HG03045 (cell line): ENCODE results near the gene ANO10.
"Not testable (repeated sequence)": the region's sequence is repeated elsewhere in the genome, so short reads cannot be mapped to it uniquely, and the experiment has no call there.

ENCODE experiments used
- ATAC-seq: cut with Tn5 transposase; IDR thresholded peaks from one replicate; pipeline ENCODE4 v1.9.1; 2021; ENCODE audit warnings: mild to moderate bottlenecking, moderate library complexity; ENCODE audit not compliant: unreplicated experiment

The ANO10 gene

DNA sequence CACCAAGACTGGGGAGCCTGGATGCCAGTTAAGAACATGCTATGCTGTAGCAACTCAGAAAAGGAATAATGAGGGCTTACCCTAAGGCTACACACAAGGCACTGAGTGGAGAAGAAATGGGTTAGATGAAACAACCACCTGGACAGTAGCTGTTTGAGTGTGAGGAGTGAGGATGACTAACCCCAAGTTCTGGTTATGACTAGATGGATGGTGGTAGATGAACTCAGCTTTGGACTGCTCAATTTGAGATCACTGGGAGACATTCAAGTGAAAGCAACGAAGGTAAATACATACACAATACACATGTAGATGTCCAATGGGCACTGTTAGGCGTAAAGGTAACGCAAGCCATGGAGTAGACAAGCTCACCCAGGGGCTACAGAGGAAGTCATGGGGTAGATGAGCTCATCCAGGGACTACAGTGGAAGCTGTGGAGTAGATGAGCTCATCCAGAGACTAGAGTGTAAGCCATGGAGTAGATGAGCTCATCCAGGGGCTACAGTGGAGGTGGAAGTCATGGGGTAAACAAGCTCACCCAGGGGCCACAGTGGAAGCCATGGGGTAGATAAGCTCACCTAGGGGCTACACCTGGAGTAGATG is 98.3 kb downstream of the ANO10 start:
- peak; percentile 95 for ATAC-seq

DNA sequence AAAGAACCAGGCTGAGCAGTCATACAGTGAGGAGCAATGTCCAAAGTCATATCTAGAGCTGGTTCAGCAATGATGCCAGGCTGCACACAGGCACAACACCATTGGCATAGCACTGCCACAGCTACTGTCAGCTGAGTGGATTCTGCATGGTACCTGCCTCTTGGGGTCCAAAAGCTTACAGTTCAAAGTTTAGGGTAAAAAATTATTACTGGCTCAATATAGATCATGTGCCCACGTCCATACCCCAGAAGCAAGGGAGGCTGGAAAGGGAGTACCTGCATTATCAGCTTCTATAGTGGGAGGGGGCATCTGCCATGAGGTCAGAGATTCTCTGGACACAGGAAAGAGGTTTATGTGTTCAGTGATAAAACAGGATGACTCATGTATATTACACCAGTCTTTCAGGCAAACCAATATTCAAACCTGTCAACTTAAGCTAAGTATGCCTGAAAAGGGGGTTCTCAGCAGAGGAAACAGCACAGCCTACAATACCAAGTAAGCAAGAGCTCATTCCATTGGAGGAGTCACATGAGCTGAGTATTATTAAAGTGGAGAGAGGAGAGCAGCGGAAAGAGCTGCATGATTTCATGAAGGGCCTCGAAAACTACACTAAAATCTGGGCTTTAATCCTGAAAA is 99.0 kb downstream of the ANO10 start:
- no peak for ATAC-seq

DNA sequence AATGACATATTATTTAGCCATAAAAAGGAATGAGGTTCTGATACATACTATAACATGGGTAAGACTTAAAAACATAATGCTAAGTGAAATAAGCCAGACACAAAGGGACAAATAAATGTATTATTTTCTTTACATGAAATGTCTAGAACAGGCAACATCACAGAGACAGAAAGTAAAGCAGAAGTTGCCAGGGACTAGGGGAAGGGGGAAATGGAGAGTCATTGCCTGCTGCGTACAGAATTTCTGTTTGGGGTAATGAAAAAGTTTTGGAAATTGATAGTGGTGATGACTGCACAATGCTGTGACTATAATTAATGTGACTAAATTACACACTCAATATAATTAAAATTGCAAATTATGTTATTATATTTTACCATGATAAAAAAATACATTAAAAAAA is 99.9 kb downstream of the ANO10 start:
- ATAC-seq = no peak

DNA sequence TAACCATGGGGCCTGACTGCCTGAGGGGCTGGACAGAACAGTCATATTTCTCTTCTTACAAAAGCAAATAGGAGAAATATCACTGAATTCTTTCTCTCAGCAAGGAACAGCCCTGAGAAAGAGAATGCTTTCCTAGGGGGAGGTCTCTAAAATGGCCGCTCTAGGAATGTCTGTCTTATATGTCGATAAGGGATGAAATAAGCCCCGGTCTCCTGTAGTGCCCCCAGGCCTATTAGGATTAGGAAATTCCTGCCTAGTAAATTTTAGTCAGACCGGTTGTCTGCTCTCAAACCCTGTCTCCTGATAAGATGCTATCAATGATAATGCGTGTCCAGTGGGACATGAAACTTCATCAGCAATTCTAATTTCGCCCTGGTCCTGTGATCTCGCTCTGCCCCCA is 103.3 kb downstream of the ANO10 start:
- ATAC-seq = not testable (repeated sequence)

DNA sequence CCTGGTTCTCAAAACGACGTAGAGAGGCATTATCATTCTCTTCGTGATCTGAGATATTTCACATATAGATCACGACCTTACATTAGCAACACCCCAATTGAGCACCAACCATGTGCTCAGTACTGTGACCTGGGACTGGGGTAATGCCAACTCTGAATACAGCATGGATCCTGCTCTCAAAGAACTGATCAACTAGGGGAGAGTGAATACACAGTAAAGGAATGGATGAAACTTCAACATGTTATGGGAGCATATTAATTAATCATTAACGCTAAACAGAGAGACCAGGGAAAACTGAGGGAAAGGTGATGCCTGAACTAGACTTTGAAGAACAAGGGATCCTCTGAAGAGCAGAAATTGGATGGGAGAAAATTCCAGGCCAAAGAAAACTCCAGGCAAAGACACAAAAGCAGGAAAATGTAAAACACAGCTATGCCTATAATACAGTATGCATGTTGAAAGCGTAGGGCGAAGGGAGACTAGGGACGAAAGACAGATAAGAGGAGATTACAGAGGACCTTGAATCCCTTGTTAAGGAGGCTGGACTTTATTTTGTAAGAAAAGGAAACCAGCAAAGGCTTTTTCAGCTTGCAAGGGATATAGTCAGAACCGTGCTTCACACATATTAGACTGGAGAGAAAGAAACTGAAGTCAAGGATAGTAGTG is 105.7 kb downstream of the ANO10 start:
- ATAC-seq = no peak

DNA sequence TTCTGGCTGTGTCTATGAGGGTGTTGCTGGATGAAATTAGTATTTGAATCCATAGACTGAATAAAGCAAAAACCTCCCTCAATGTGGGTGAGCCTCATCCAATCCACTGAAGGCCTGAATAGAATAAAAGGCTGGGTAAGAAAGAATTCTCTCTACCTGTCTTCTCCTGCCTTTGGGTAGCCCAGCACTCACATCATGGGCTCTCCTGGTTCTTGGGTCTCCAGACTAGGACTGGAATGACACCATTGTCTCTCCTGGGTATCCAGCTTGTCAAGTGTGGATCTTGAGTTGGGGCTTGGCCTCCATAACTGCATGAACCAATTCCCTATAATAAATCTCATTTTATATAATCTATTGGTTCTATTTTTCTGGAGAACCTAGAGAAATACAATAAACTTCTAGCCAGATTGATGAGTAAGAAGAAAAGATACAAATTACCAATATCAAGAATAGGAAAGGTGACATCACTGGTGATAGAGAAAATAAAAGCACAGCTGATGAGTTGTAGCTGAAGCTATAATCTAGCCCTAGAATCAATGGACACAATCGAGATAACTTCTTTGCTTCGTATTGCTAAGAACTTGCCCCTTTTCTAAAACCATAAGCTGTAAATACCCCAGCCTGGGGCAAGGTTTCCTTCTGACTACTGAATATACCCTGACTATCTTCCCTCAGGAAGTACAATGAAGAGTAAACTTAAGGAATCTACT is 106.4 kb downstream of the ANO10 start:
- no peak for ATAC-seq

DNA sequence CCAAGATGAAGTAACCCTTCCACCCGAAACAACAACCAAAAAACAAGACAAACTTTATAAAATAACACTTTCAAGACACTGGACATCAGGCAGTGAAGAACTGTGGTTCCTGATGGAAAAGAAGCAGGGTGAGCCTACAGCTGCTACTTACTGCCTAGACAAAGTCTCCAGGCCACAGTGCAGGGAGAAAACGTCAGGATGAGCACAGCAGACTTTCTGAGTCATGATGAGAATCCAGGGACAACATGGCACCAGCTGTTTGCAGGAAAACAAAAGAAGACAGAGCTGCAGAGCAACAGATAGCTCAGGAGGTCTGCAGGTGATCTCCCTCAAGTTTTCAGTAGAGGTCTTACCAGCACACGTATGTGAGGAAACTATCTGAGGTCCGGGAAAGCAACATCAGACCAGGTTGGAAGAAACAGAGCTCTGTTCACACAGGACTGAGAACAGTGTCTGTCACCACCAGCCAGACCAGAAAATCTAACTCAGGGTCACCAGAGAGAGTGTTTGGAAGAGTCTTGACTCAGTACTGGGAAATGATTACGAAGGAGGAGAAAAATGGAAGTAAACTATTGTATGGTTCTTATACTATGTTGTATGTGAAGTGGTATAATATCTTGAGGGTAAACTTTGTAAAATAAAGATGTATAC is 108.9 kb downstream of the ANO10 start:
- no peak for ATAC-seq

DNA sequence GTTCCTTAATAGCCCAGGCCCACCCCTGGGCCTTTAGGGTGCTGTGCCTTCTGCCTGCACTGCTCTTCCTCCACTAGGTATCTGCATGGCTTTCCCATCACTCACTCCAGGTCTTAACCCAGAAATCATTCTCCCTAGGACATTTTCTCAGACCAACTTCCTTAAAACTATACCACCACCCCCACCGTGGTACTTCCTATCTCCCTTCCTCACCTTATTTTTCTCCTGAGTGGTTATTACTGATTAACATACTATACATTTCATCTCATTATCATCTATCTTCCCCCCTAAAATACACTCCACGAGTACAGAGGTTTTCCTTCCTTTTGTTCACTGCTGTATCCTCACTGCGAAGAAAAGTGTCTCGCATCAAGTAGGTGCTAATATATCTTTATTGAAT is 115.2 kb downstream of the ANO10 start:
- no peak for ATAC-seq

DNA sequence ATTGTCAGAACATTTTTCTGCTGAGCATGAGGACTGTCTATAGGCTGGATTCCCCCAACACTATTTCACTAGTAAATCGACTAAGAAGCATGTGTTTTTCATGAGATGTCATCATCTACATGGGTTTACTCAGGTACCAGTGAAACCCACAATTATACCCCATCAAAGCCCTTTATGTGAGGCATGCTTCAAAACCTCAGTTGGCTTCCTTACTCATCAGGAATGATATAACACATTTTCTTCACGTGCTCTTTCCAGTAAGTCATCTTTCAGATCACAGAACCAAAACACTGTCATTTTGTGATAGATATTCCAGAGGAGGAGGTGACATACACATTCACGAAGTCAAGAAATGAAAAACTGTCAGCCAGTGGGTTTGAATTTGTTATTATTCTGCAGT is 116.5 kb downstream of the ANO10 start:
- ATAC-seq = no peak

DNA sequence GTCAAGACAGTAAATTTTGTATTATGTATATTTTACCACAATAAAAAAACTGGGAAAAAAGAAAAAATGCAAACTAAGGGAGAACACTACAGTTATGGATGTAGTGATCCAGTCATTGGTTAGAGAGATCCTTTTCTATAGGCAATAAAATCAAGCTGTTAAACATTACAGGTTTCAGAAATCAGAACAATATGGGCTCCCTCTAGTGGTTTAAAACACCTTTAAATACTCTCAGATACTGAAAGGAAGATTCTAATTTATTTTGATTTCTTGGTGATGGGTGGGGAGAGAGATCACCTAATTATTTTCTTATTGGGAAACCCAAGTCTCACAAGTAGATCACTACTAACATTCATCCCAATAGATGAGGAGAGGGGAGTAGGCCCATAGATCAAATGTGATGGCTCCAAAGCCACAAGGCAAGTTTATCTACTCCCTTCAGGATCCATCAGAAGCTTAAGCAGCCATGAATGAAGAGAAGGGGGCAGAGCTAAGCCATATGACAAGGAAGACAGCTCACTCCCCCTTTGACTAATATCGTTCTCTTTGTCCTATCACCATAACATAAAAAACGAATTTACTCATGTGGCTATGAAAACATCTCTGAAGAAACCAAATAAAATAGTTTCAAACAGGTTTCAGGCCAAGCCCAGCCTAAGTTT is 118.6 kb downstream of the ANO10 start:
- no peak for ATAC-seq

DNA sequence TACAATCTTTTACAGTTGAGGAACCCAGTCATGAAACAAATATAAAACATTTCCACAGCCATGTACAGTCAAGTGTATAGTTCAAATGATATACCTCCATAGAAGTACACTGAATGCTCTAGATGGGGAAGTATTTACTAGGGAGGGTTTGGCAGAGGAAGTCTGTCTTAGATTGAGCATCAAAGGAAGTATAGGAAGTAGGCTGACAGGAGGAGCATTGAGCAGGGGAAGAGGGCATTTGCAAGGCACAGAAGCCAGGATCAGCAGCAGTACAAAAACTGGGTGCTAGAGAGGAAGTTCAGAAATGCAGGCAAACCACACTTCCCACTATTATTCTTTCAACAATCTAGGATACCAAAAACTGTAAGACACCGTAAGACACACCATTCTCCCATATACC is 122.6 kb downstream of the ANO10 start:
- ATAC-seq = no peak

DNA sequence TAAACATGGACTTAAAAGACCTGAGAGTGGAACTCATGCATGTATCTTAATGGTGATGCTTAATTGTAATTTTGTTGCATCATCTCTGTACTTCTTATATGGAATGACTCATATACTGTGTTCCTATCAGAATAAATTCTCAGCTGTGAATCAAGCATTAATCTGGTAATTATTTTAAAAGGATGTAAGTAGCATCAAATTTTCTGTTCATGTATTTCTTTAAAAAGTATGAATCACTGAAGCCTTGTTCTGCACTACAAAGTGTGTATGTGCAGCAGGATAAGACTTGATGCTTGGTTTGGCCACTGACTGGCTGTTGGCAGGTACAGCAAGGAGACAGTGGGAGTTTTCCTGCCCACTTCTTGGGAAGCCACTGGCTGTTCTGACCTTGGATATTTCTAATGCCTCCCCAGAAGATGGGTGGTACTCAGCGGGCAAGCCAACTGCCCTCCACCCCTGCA is 123.9 kb downstream of the ANO10 start:
- ATAC-seq = no peak

DNA sequence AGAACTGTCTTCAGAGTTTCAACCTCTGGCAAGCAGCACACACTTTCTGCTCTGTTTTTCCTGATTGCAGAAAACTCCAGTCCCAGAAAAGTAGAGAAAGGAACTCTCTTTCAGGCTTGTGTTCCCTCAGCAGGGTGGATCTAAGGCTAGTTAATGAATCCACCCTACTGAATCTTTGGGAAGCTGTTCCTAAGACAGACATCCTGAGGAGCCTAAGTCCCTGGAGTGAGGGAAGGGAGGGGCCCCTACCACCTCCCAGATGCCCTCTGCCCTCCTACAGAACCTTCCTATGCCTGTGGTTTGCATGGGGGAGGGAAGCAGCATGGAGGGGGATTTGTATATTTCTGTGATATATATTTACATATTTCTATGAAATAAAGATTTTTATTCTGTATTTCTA is 124.4 kb downstream of the ANO10 start:
- ATAC-seq = no peak

DNA sequence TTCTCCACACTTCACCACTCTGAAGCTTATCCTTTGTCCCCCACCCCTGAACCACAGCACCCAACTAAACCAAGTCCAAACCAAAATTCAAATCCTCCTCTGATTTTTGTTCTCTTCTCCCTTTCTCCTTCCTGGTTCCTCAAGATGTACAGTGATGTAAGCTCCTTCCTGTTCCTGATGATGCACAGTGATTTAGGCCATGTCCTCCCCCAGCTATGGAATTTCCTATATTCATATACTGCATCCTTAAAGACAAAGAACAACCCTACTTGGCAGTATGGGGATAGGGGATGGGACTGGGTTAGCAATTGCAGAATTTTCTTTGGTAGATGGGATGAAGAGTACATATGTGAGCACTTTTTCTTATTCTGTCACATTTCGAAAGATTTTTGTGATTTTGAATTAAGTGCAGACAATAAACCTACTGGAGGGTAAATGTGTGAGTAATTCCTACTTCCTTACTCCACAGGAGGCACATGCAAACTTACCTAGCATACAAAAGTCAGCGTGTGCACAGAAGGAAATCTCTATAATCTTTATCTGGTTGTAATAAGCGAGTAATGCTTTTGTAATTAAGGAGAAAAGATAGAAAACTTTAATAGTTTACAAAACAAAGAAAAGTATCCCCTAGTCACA is 125.0 kb downstream of the ANO10 start:
- ATAC-seq = no peak

DNA sequence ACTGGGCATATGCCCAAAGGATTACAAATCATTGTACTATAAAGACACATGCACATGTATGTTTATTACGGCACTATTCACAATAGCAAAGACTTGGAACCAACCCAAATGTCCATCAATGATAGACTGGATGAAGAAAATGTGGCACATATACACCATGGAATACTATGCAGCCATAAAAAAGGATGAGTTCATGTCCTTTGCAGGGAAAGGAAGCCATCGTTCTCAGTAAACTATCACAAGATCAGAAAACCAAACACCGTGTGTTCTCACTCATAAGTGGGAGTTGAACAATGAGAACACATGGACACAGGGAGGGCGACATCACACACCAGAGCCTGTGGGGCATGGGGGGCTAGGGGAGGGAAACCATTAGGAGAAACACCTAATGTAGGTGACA is 128.9 kb downstream of the ANO10 start:
- not testable (repeated sequence) for ATAC-seq

DNA sequence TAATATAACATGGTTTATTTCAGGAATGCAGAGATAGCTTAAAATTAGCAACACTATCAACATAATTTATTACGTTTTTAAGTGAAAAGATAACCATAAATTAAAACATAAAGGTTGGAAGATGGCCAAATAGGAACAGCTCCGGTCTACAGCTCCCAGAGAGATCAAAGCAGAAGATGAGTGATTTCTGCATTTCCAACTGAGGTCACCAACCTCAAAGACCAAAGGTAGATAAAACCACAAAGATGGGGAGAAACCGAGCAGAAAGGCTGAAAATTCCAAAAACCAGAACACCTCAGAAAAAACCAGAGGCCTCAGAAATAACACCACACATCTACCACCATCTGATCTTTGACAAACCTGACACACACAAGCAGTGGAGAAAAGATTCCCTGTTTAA is 130.0 kb downstream of the ANO10 start:
- ATAC-seq = not testable (repeated sequence)

DNA sequence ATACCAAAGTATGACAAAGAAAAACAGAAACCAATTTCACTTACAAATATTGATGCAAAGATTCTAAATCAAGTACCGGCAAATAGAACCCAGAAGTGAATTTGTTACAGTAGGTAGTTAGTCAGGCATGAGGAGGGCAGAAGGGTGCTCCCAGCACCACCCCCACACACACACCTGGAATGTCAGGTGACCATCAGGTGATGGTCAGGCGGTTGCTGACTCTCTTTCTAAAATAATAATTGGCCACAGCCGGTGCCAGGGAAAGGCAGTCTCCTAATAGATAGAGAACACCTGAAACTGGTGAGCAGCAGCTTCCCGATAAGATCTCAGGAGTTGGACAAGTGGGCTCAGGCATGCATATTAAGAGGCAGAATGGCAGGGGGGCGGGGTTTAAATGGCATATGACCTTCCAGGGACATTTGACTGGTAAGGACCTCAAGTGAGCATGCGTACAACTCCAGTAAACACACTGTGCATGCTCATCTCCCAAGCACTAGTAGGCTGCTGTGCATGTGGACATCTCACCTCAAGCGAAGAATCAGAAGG is 131.1 kb downstream of the ANO10 start:
- ATAC-seq = no peak

DNA sequence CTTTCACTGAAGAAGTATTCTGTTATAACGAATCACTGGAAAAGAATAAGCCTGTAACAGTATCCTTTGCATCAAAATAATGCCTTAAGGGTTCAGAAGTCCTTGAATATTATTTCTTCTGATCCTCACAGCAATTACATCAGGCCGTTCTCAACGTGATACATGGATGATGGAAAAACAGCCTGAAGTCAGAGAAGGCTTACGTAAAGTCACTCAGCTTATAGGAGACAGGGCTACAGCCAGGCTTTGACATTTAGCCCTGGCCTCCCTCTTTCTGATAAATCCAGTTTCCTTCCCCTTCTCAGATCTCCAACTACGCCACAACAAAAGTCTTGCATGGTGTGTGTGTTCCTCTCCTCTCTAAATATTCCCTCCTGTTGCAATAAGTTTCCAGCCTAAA is 131.9 kb downstream of the ANO10 start:
- ATAC-seq = no peak

DNA sequence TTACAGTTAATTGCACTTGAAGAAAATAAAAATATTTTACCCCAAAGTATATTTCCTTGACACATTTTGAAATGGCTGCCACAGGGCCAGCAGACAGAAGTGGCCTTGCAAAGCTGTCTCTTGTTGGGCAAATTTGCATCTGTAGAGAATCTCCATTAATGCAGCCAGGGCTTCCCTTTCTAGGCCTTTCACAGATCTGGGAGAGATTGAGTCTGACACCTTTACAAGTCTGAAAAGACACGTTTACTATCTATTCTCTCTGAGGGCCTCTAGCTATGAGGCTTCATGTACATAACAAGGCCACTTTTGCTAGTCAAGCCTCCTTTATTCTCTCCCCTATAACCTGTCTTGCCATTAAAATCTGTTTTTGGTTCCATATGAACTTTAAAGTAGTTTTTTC is 135.9 kb downstream of the ANO10 start:
- no peak for ATAC-seq

DNA sequence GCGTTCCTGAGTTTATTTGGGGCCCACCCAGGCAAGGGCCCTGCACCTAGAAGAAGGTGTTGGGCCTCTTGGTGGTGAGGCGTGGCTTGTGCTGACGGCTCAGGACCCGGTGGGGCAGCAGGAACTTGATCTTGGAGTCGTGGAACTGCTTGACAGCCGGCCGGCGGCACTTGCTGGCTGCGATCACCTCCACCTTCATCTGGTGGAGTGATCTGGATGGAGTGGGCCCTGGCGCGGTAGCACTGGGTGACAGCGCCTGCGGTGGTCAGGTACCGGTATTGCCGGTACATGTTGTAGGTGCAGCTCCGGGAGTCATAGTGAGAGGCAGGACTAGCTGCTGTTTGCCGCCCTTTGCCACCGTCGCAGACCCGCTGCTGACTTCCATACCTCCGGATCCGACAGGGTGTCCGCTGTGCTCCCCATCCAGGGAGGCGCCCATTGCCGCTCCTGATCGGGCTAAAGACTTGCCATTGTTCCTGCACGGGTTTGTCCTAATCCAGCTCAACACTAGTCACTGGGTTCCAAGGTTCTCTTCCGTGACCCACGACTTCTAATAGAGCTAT is 136.8 kb downstream of the ANO10 start:
- ATAC-seq = no peak
